ENCODE results near the gene KCTD21. TPM values are rescaled to one million over a fixed set of nuclear protein-coding genes. Genes with fewer than 3 reads are reported as not detected.

KCTD21 gene
- total and polyA plus RNA-seq, 10 of the 15 experiments (the other 5 are each of a cell fraction or from before 2014, with no cell fraction given): 0.63 to 5.4 (median 3.6) TPM

GRCh38 chr11:78164471-78164870, 24.0 kb downstream of the KCTD21 start (continued):
- no peak for TF ChIP-seq NBN (IDR thresholded peaks at IDR 0.05)
- TF ChIP-seq DPF2 (IDR thresholded peaks at IDR 0.05): no peak

- intact Hi-C loops (cut with micrococcal nuclease; ENCODE audit: unreplicated experiment): no loop called here
- Histone ChIP-seq H3K27me3 (replicated peaks in 1 of 2; ENCODE audit: control insufficient read depth in 2 of 2, insufficient read depth in 2 of 2, low read length in 1 of 2) (no peaks in the 10 kb centered on the region), H3K9me3 (replicated peaks; ENCODE audit: control insufficient read depth, insufficient read depth, low read length) (no peaks in the 10 kb centered on the region), H4K20me1 (ENCODE audit: control insufficient read depth, insufficient read depth) (no peaks in the 10 kb centered on the region), H3K36me3 (ENCODE audit: control insufficient read depth in 2 of 2, insufficient read depth in 2 of 2, low read length in 1 of 2) (no peaks in the 10 kb centered on the region), H2AFZ (ENCODE audit: control insufficient read depth, low read depth, low read length) (no peak overlapping the region), H3K79me2 (ENCODE audit: control insufficient read depth, insufficient read depth, low read length) (no peaks in the 10 kb centered on the region), H3K4me1 (ENCODE audit: control insufficient read depth, insufficient read depth, low read length) (no peaks in the 10 kb centered on the region), H3K9ac (ENCODE audit: control insufficient read depth, insufficient read depth, low read length) (no peak overlapping the region), H3K27ac (ENCODE audit: control insufficient read depth, insufficient read depth) (no peak overlapping the region), H3K4me3 (no peak overlapping the region), H3K4me2 (ENCODE audit: control insufficient read depth, insufficient read depth) (no peak overlapping the region)
- WGBS (ENCODE audit: insufficient coverage, insufficient replicate concordance, low lambda C conversion rate, missing lambda C conversion rate): 75% methylated on average over 2 of the region's 2 CpGs
- no peak for TF ChIP-seq KDM1A (IDR thresholded peaks at IDR 0.05; ENCODE audit: borderline replicate concordance)
- TF ChIP-seq NR2F1 (conservative IDR thresholded peaks at IDR 0.05): no peak
- TF ChIP-seq SREBF2 (IDR thresholded peaks at IDR 0.05; ENCODE audit: low read length): no peak
- no peak for TF ChIP-seq IRF3 (IDR thresholded peaks at IDR 0.05)
- no peak for TF ChIP-seq HDGF (IDR thresholded peaks at IDR 0.05)
- TF ChIP-seq PAX5 (IDR thresholded peaks at IDR 0.05; ENCODE audit: borderline replicate concordance, low read depth, low read length): no peak
- FAIRE-seq (no peak), ATAC-seq (no peak), DNase-seq (ENCODE audit: low read depth, low spot score) (no peak)
- RAD21 ChIA-PET (ENCODE audit: unreplicated experiment): no interaction called here
- CTCF ChIA-PET: no interaction called here
- POLR2A ChIA-PET: no interaction called here
- in situ Hi-C loops (cut with MboI): no loop called here
- SMC1A ChIA-PET (ENCODE audit: uncharacterized antibody, unreplicated experiment): no interaction called here
- BruUV-seq (replicated peaks): no TSS peak
Measured at GRCh38 chr11:78163828-78164227, 24.6 kb downstream of the KCTD21 start.

GRCh38 chr11:78161962-78162371, 26.5 kb downstream of the KCTD21 start:
- no TSS peak for BruUV-seq (replicated peaks)
- intact Hi-C loops (cut with micrococcal nuclease; ENCODE audit: unreplicated experiment): no loop called here
- POLR2A ChIA-PET: no interaction called here
- no peak for TF ChIP-seq GATAD2B (conservative IDR thresholded peaks at IDR 0.05; ENCODE audit: low read depth)
- TF ChIP-seq RFX5 (IDR thresholded peaks at IDR 0.05; ENCODE audit: low read depth, low read length): no peak
- TF ChIP-seq ASH2L (IDR thresholded peaks at IDR 0.05; ENCODE audit: borderline replicate concordance, low read depth): no peak
- TF ChIP-seq HCFC1 (IDR thresholded peaks at IDR 0.05; ENCODE audit: low read length): no peak
- TF ChIP-seq SPI1 (IDR thresholded peaks at IDR 0.05; ENCODE audit: borderline replicate concordance, insufficient read depth, low read depth, low read length): no peak
- TF ChIP-seq USF1 (IDR thresholded peaks at IDR 0.05; ENCODE audit: borderline replicate concordance, extremely low read length, insufficient read depth, low read depth, low read length): no peak
- no peak for TF ChIP-seq EED (IDR thresholded peaks at IDR 0.05; ENCODE audit: low read depth)
- TF ChIP-seq EGR1 (IDR thresholded peaks at IDR 0.05; ENCODE audit: borderline replicate concordance in 1 of 2, low read depth in 2 of 2, low read length in 2 of 2): no peak
- no peak for TF ChIP-seq ESRRA (IDR thresholded peaks at IDR 0.05; ENCODE audit: low read length)
- TF ChIP-seq POLR2A (IDR thresholded peaks at IDR 0.05; ENCODE audit: low read depth, low read length): no peak
- TF ChIP-seq TCF7 (IDR thresholded peaks at IDR 0.05; ENCODE audit: borderline replicate concordance): no peak

More at GRCh38 chr11:78161962-78162371, 26.5 kb downstream of the KCTD21 start:
- RAD21 ChIA-PET (ENCODE audit: unreplicated experiment): no interaction called here
- H3K4me3 ChIP-seq: no peak overlapping the region
- no peak for FAIRE-seq
- no peaks in the 10 kb centered on the region for H3K4me1 ChIP-seq (ENCODE audit: control insufficient read depth, insufficient read depth, low read length)
- 59% methylated on average over 5 of the region's 5 CpGs for WGBS (ENCODE audit: insufficient coverage, insufficient replicate concordance, low lambda C conversion rate, missing lambda C conversion rate)
- SMC1A ChIA-PET (ENCODE audit: uncharacterized antibody, unreplicated experiment): no interaction called here
- H3K36me3 ChIP-seq (ENCODE audit: control insufficient read depth in 2 of 2, insufficient read depth in 2 of 2, low read length in 1 of 2): no peaks in the 10 kb centered on the region
- DNase-seq (ENCODE audit: low read depth, low spot score): no peak
- CTCF ChIA-PET: no interaction called here
- no peak overlapping the region for H2AFZ ChIP-seq (ENCODE audit: control insufficient read depth, low read depth, low read length)
- no peaks in the 10 kb centered on the region for H3K79me2 ChIP-seq (ENCODE audit: control insufficient read depth, insufficient read depth, low read length)
- no peaks in the 10 kb centered on the region for H4K20me1 ChIP-seq (ENCODE audit: control insufficient read depth, insufficient read depth)
- in situ Hi-C loops (cut with MboI): no loop called here
- H3K4me2 ChIP-seq (ENCODE audit: control insufficient read depth, insufficient read depth): no peak overlapping the region
- no peak for ATAC-seq
- H3K27ac ChIP-seq (ENCODE audit: control insufficient read depth, insufficient read depth): no peak overlapping the region
- no peaks in the 10 kb centered on the region for H3K9me3 ChIP-seq (replicated peaks; ENCODE audit: control insufficient read depth, insufficient read depth, low read length)
- H3K9ac ChIP-seq (ENCODE audit: control insufficient read depth, insufficient read depth, low read length): no peak overlapping the region
- no peaks in the 10 kb centered on the region for H3K27me3 ChIP-seq (replicated peaks in 1 of 2; ENCODE audit: control insufficient read depth in 2 of 2, insufficient read depth in 2 of 2, low read length in 1 of 2)

Data from GM12878 (cell line).